Activated naive CD4-positive, alpha-beta T cell treated with anti-CD3 and anti-CD28 coated beads, Interleukin-2, amount 10 ng/mL, durations not matched to agents 7 days and 5 days (primary cell): ENCODE data around the gene GLYATL3.

Experiments used
- CTCF ChIA-PET: fragments of 350-600 bp; sonication (Branson Sonifier 250); formaldehyde crosslinking; loops from one replicate; lab custom pipeline; 2021; ENCODE audit warnings: antibody characterized with exemption; lab: Charles Lee
- DNase-seq: peaks from one replicate; pipeline ENCODE4 v3.0.0-alpha.2; 2020
- H3K27ac Mint-ChIP-seq: one replicate; pipeline ENCODE4 v1.8.0; 2021; ENCODE audit warnings: mild to moderate bottlenecking, moderate library complexity, mixed read lengths
- H3K27me3 Mint-ChIP-seq: one replicate; pipeline ENCODE4 v1.8.0; 2021; ENCODE audit warnings: mild to moderate bottlenecking, mixed read lengths
- H3K36me3 Mint-ChIP-seq: one replicate; pipeline ENCODE4 v1.8.0; 2021; ENCODE audit warnings: mixed read lengths
- H3K4me1 Mint-ChIP-seq: one replicate; pipeline ENCODE4 v1.8.0; 2021; ENCODE audit warnings: mixed read lengths
- H3K4me3 Mint-ChIP-seq: one replicate; pipeline ENCODE4 v1.8.0; 2021; ENCODE audit warnings: mild to moderate bottlenecking, moderate library complexity, mixed read lengths
- H3K9me3 Mint-ChIP-seq: one replicate; pipeline ENCODE4 v1.8.0; 2021; ENCODE audit warnings: mixed read lengths

The GLYATL3 gene

GRCh38 chr6:49563006-49563886 is 63.5 kb downstream of the GLYATL3 start:
- DNase-seq, result no peak
- Mint-ChIP-seq H3K36me3 (no peaks in the 10 kb centered on the region), H3K4me3 (no peak overlapping the region), H3K9me3 (no peaks in the 10 kb centered on the region), H3K27me3 (peaks cover 4% of the 10 kb centered on the region), H3K27ac (no peak overlapping the region), H3K4me1 (peaks cover 10% of the 10 kb centered on the region)
- CTCF ChIA-PET, result no interaction called here

GRCh38 chr6:49564552-49564951 is 64.8 kb downstream of the GLYATL3 start:
- peaks cover 4% of the 10 kb centered on the region for H3K27me3 Mint-ChIP-seq
- H3K36me3 Mint-ChIP-seq, result no peaks in the 10 kb centered on the region
- no peaks in the 10 kb centered on the region for H3K9me3 Mint-ChIP-seq
- CTCF ChIA-PET, result no interaction called here
- H3K4me3 Mint-ChIP-seq, result no peak overlapping the region
- no peak overlapping the region for H3K27ac Mint-ChIP-seq
- DNase-seq, result no peak
- H3K4me1 Mint-ChIP-seq, result peaks cover 10% of the 10 kb centered on the region

- Mint-ChIP-seq H3K27me3 (peaks cover 4% of the 10 kb centered on the region), H3K9me3 (no peaks in the 10 kb centered on the region), H3K4me3 (no peak overlapping the region), H3K27ac (no peak overlapping the region), H3K36me3 (no peaks in the 10 kb centered on the region), H3K4me1 (peaks cover 10% of the 10 kb centered on the region)
- DNase-seq, result no peak
- CTCF ChIA-PET, result interaction anchor here (1.2 kb wide), 1 partner anchor 33 kb away, joined by 9 read pairs; no protein-coding TSS in a partner anchor
These were observed 65.5 kb downstream of the GLYATL3 start for GRCh38 chr6:49565261-49565660.

- H3K36me3 Mint-ChIP-seq, result no peaks in the 10 kb centered on the region
- CTCF ChIA-PET, result interaction anchor here (1.2 kb wide), 1 partner anchor 34 kb away, joined by 9 read pairs; no protein-coding TSS in a partner anchor
- no peak overlapping the region for H3K4me3 Mint-ChIP-seq
- H3K27ac Mint-ChIP-seq, result no peak overlapping the region
- peaks cover 4% of the 10 kb centered on the region for H3K27me3 Mint-ChIP-seq
- no peak for DNase-seq
- H3K4me1 Mint-ChIP-seq, result peaks cover 10% of the 10 kb centered on the region
- H3K9me3 Mint-ChIP-seq, result no peaks in the 10 kb centered on the region
These were observed 66.1 kb downstream of the GLYATL3 start for GRCh38 chr6:49565855-49566254.

- CTCF ChIA-PET, result no interaction called here
- no peak for DNase-seq
- H3K27ac Mint-ChIP-seq, result no peak overlapping the region
- peaks cover 7% of the 10 kb centered on the region for H3K4me1 Mint-ChIP-seq
- H3K36me3 Mint-ChIP-seq, result no peaks in the 10 kb centered on the region
- H3K27me3 Mint-ChIP-seq, result peaks cover 5% of the 10 kb centered on the region
- H3K9me3 Mint-ChIP-seq, result no peaks in the 10 kb centered on the region
- H3K4me3 Mint-ChIP-seq, result no peak overlapping the region
These were observed 70.9 kb downstream of the GLYATL3 start for GRCh38 chr6:49570474-49571079.

- no peak for DNase-seq
- H3K4me3 Mint-ChIP-seq, result no peak overlapping the region
- no peaks in the 10 kb centered on the region for H3K9me3 Mint-ChIP-seq
- no peaks in the 10 kb centered on the region for H3K36me3 Mint-ChIP-seq
- CTCF ChIA-PET, result no interaction called here
- H3K27me3 Mint-ChIP-seq, result peaks cover 8% of the 10 kb centered on the region
- no peaks in the 10 kb centered on the region for H3K4me1 Mint-ChIP-seq
- no peak overlapping the region for H3K27ac Mint-ChIP-seq
These were observed 76.9 kb downstream of the GLYATL3 start for GRCh38 chr6:49576618-49577017.
